OCI-LY7 (cell line): ENCODE data around the gene STXBP2. TPM values are rescaled to one million over a fixed set of nuclear protein-coding genes. Genes with fewer than 3 reads are reported as not detected.

Experiments used
- BruUV-seq: library from RNA; stranded (reverse); fragments of 400-500 nt; replicated peaks from 2 replicates; lab custom pipeline; 2021; lab: Mats Ljungman, UMichigan
- CTCF ChIA-PET: fragments of 300-600 bp; sonication (Branson Sonifier 250); formaldehyde crosslinking; loops from one replicate; lab custom pipeline; 2022; ENCODE audit warnings: antibody characterized with exemption; ENCODE audit not compliant: unreplicated experiment; lab: Charles Lee
- POLR2A ChIA-PET: fragments of 300-600 bp; sonication (Branson Sonifier 250); formaldehyde crosslinking; loops from one replicate; lab custom pipeline; 2022; ENCODE audit warnings: antibody characterized with exemption; lab: Charles Lee
- DNase-seq: peaks from one replicate; pipeline ENCODE4 v3.0.0-alpha.2; 2015; ENCODE audit warnings: low spot score
- H2AFZ ChIP-seq: fragments of 200-600 bp; sonication (generic), shearing (Covaris generic); 2 replicates; pipeline ENCODE4 v1.6.1; 2014; ENCODE audit warnings: mild to moderate bottlenecking, antibody characterized with exemption, low read length, moderate library complexity
- H3K27ac ChIP-seq: fragments of 200-600 bp; sonication (generic); 2 replicates; pipeline ENCODE4 v1.5.1; 2014; ENCODE audit warnings: mixed run types, low read depth, mild to moderate bottlenecking, moderate library complexity, low read length, inconsistent platforms; ENCODE audit not compliant: poor library complexity, severe bottlenecking
- H3K36me3 ChIP-seq: fragments of 200-600 bp; sonication (generic); 2 replicates; pipeline ENCODE4 v1.6.1; 2014; ENCODE audit warnings: mild to moderate bottlenecking, antibody characterized with exemption, low read length, moderate library complexity, mixed read lengths; ENCODE audit not compliant: insufficient read depth
- H3K4me1 ChIP-seq: fragments of 200-600 bp; sonication (generic); 2 replicates; pipeline ENCODE4 v1.5.1; 2014; ENCODE audit warnings: mild to moderate bottlenecking, low read length; ENCODE audit not compliant: insufficient read depth, poor library complexity, severe bottlenecking
- H3K4me2 ChIP-seq: fragments of 200-600 bp; sonication (generic); 2 replicates; pipeline ENCODE4 v1.6.1; 2014; ENCODE audit warnings: mild to moderate bottlenecking, low read length
- H3K4me3 ChIP-seq: fragments of 200-600 bp; sonication (generic); 2 replicates; pipeline ENCODE4 v1.5.1; 2014; ENCODE audit warnings: mild to moderate bottlenecking, low read depth, low read length; ENCODE audit not compliant: poor library complexity, severe bottlenecking
- H3K79me2 ChIP-seq: fragments of 200-600 bp; sonication (generic); 2 replicates; pipeline ENCODE4 v1.6.1; 2016; ENCODE audit warnings: low read depth, mild to moderate bottlenecking, low read length, moderate library complexity, mixed read lengths; ENCODE audit not compliant: insufficient read depth
- H3K9me2 ChIP-seq: fragments of 200-600 bp; sonication (generic); 2 replicates; pipeline ENCODE4 v1.6.1; 2016; ENCODE audit warnings: mild to moderate bottlenecking, low read length, mixed read lengths; ENCODE audit not compliant: insufficient read depth
- H3K9me3 ChIP-seq: fragments of 200-600 bp; sonication (generic); 2 replicates; pipeline ENCODE4 v1.6.1; 2014; ENCODE audit warnings: mild to moderate bottlenecking, mixed run types, low read length, mixed read lengths
- H4K20me1 ChIP-seq: fragments of 200-600 bp; sonication (generic); 2 replicates; pipeline ENCODE4 v1.6.1; 2014; ENCODE audit warnings: mild to moderate bottlenecking, antibody characterized with exemption, low read length, moderate library complexity, mixed read lengths; ENCODE audit not compliant: insufficient read depth
- CTCF ChIP-seq: fragments of 200-600 bp; sonication (generic); conservative IDR thresholded peaks from 2 replicates; pipeline ENCODE4 v1.5.1; 2014; ENCODE audit warnings: mild to moderate bottlenecking, antibody characterized with exemption, low read length, moderate library complexity, mixed read lengths
- EZH2phosphoT487 ChIP-seq: fragments of 200-600 bp; sonication (generic); IDR thresholded peaks from 2 replicates; pipeline ENCODE4 v1.6.1; 2018; ENCODE audit warnings: low read depth, borderline replicate concordance, mild to moderate bottlenecking, mixed run types, antibody characterized with exemption, low read length, moderate library complexity, mixed read lengths
- intact Hi-C: fragments of 100-400 bp; cut with micrococcal nuclease; formaldehyde crosslinking; loops from one replicate; pipeline ENCODE4 v1.10.0; 2022; ENCODE audit not compliant: unreplicated experiment
- total RNA-seq, 2 experiments: library from RNA; depleted of rRNA in 1 of 2; stranded (reverse); fragments of >200 nt in 1 of 2; shearing (Covaris generic) in 1 of 2; gene quantifications; 2 replicates each; pipeline ENCODE4 v1.2.3, GENCODE V29; 2014 to 2022

STXBP2 gene
- total RNA-seq, 2 experiments from 2014 or later: 43.0 to 138 TPM

- intact Hi-C loops: no loop called here
- CTCF ChIA-PET: no interaction called here
- TF ChIP-seq CTCF: no peak
- no peak for TF ChIP-seq EZH2phosphoT487
Measured at GRCh38 chr19:7632340-7633203, 4.3 kb upstream of the STXBP2 start.

GRCh38 chr19:7633698-7634097 is 3.2 kb upstream of the STXBP2 start, which contains the start of gene PCP2:
PCP2 (minus strand) TSS chr19:7633719; CDS start chr19:7633457, 262 bp downstream.
- Histone ChIP-seq H2AFZ (no peak within 1 kb of the TSS), H3K4me3 (no peak within 1 kb of the TSS), H3K4me2 (no peak within 1 kb of the TSS), H3K4me1 (peaks cover 22% of the 10 kb centered on the region), H3K36me3 (peaks cover 9% of the 10 kb centered on the region; the same call in 1 of the 2 replicates), H4K20me1 (no peaks in the 10 kb centered on the region), H3K79me2 (peaks cover 19% of the 10 kb centered on the region), H3K27ac (no peak within 1 kb of the TSS), H3K9me2 (no peaks in the 10 kb centered on the region), H3K9me3 (no peaks in the 10 kb centered on the region)
- CTCF ChIA-PET: no interaction called here
- intact Hi-C loops: no loop called here
- DNase-seq: no peak
- BruUV-seq: no TSS peak
- TF ChIP-seq CTCF (no peak), EZH2phosphoT487 (no peak)
- POLR2A ChIA-PET: no interaction called here

More at GRCh38 chr19:7632340-7633203, 4.3 kb upstream of the STXBP2 start:
- BruUV-seq: no TSS peak
- no peak overlapping the region for H2AFZ ChIP-seq
- H3K9me2 ChIP-seq: no peaks in the 10 kb centered on the region
- 0 out of 2 replicates have a peak, but pooled peaks cover 6% of the 10 kb centered on the region for H4K20me1 ChIP-seq
- H3K4me1 ChIP-seq: peaks cover 24% of the 10 kb centered on the region
- H3K9me3 ChIP-seq: no peaks in the 10 kb centered on the region
- H3K27ac ChIP-seq: no peak overlapping the region
- H3K79me2 ChIP-seq: peaks cover 30% of the 10 kb centered on the region
- H3K4me2 ChIP-seq: no peak overlapping the region
- H3K4me3 ChIP-seq: no peak overlapping the region
- DNase-seq: no peak
- H3K36me3 ChIP-seq: peaks cover 9% of the 10 kb centered on the region; the same call in 1 of the 2 replicates
- POLR2A ChIA-PET: no interaction called here

- BruUV-seq: no TSS peak
- H3K4me3 ChIP-seq: no peak overlapping the region
- POLR2A ChIA-PET: no interaction called here
- peaks cover 9% of the 10 kb centered on the region; the same call in 1 of the 2 replicates for H3K36me3 ChIP-seq
- H2AFZ ChIP-seq: no peak overlapping the region
- no peak overlapping the region for H3K27ac ChIP-seq
- H3K9me2 ChIP-seq: no peaks in the 10 kb centered on the region
- CTCF ChIA-PET: no interaction called here
- no peak overlapping the region for H3K4me2 ChIP-seq
- no peaks in the 10 kb centered on the region for H4K20me1 ChIP-seq
- no peak for DNase-seq
- peaks cover 17% of the 10 kb centered on the region for H3K4me1 ChIP-seq
- intact Hi-C loops: no loop called here
- peaks cover 1% of the 10 kb centered on the region; the same call in 1 of the 2 replicates for H3K79me2 ChIP-seq
- no peaks in the 10 kb centered on the region for H3K9me3 ChIP-seq
- TF ChIP-seq EZH2phosphoT487: no peak
- TF ChIP-seq CTCF: no peak
Measured at GRCh38 chr19:7635670-7636069, 1.2 kb upstream of the STXBP2 start.
